Upper lobe of left lung (tissue), 6 donors: ENCODE results near the gene WIPI1. TPM values are rescaled to one million over a fixed set of nuclear protein-coding genes. Genes with fewer than 3 reads are reported as not detected.
A peak's percentile ranks its signal among the peaks of the same experiment; 100 is the strongest.
"Not testable (repeated sequence)": the region's sequence is repeated elsewhere in the genome, so short reads cannot be mapped to it uniquely, and the experiment has no call there.

Experiments used
- ATAC-seq, 2 donors: fragments of 200-7000 bp; cut with Tn5 transposase; one replicate each; pipeline ENCODE4 v1.9.1; 2022; ENCODE audit warnings: mild to moderate bottlenecking in 2 of 2, moderate library complexity in 2 of 2; ENCODE audit not compliant: low FRiP score in 2 of 2
- DNase-seq, 2 donors: peaks; one replicate each; pipeline ENCODE4 v3.0.0-alpha.2; 2019 to 2020
- H3K27ac ChIP-seq, 4 donors: fragments of 200-600 bp; sonication (generic); one replicate each; pipeline ENCODE4 v1.5.1; 2016 to 2019
- H3K27me3 ChIP-seq, 4 donors: fragments of 200-600 bp; sonication (generic); one replicate each; pipeline ENCODE4 v1.5.1; 2017 to 2019
- H3K36me3 ChIP-seq, 4 donors: fragments of 200-600 bp; sonication (generic); one replicate each; pipeline ENCODE4 v1.5.1; 2016 to 2019
- H3K4me1 ChIP-seq, 4 donors: fragments of 200-600 bp; sonication (generic); one replicate each; pipeline ENCODE4 v1.5.1; 2018 to 2019
- H3K4me3 ChIP-seq, 4 donors: fragments of 200-600 bp; sonication (generic); one replicate each; pipeline ENCODE4 v1.5.1; 2017 to 2019; ENCODE audit warnings: mild to moderate bottlenecking in 2 of 4, moderate library complexity in 1 of 4
- H3K9me3 ChIP-seq, 4 donors: fragments of 200-600 bp; sonication (generic); one replicate each; pipeline ENCODE4 v1.5.1; 2018 to 2019
- CTCF ChIP-seq, 6 experiments: fragments of 450-650 bp in 4 of 6; fragments of 200-600 bp in 2 of 6; sonication (generic) in 2 of 6; IDR thresholded peaks; one replicate each; pipeline ENCODE4 v1.5.1; 2016 to 2019; ENCODE audit warnings: antibody characterized with exemption in 6 of 6
- EP300 ChIP-seq, 4 donors: sonication (generic); formaldehyde crosslinking; IDR thresholded peaks; one replicate each; pipeline ENCODE4 v1.5.1; 2017; ENCODE audit warnings: antibody characterized with exemption in 4 of 4, control low read depth in 2 of 4
- POLR2A ChIP-seq, 4 donors: fragments of 450-650 bp; IDR thresholded peaks; one replicate each; pipeline ENCODE4 v1.5.1; 2016 to 2017; ENCODE audit warnings: antibody characterized with exemption in 4 of 4, mild to moderate bottlenecking in 2 of 4
- POLR2AphosphoS5 ChIP-seq, 2 donors: sonication (generic); formaldehyde crosslinking; IDR thresholded peaks; one replicate each; pipeline ENCODE4 v1.5.1; 2017; ENCODE audit warnings: antibody characterized with exemption in 2 of 2
- WGBS, 2 donors: methylation state at CpG; one replicate each; pipeline ENCODE4 v1.1.5; 2017 to 2018; 5-methylcytosine and 5-hydroxymethylcytosine counted together
- total RNA-seq, 6 donors: library from RNA; depleted of rRNA in 4 of 6; stranded (reverse); fragments of >200 nt in 4 of 6; gene quantifications; one replicate each; pipeline versions ENCODE4 v1.1.0 to v1.2.1, GENCODE V29; 2016 to 2021
- donor health status: DM: no; HTN: no; CAD: no; lungs with moderate emphysema.
- donor health status: DM: no; HTN: yes; CAD: no; lungs with severe emphysema.

The WIPI1 gene
- total RNA-seq, 6 donors from 2014 or later, result 34.7 to 151 (median 44.4) TPM

- H3K4me1 ChIP-seq, result peaks cover 17 to 20% (median 18%) of the 10 kb centered on the region in 4 donors
- peak overlapping the region in 2 of 4 donors; percentile 1 to 7 for H3K4me3 ChIP-seq
- H3K36me3 ChIP-seq, result no peaks in the 10 kb centered on the region
- no peaks in the 10 kb centered on the region for H3K9me3 ChIP-seq
- WGBS, 2 donors, result 15 to 36% methylated on average over 7 of the region's 7 CpGs
- no peaks in the 10 kb centered on the region for H3K27me3 ChIP-seq
- no peak for TF ChIP-seq EP300 (IDR thresholded peaks at IDR 0.05)
- no peak for TF ChIP-seq CTCF (IDR thresholded peaks at IDR 0.05)
- peak in 1 of 2 donors; percentile 60 for TF ChIP-seq POLR2AphosphoS5 (IDR thresholded peaks at IDR 0.05)
- H3K27ac ChIP-seq, result peak overlapping the region; percentile 71 to 85 (median 82)
- peak; percentile 27 to 66 for ATAC-seq
- peak in 1 of 2 donors; percentile 52 for DNase-seq
These were observed 41.4 kb upstream of the WIPI1 start for GRCh38 chr17:68498479-68499326.

GRCh38 chr17:68497885-68498319 is 40.6 kb upstream of the WIPI1 start:
- Histone ChIP-seq H3K4me1 (peaks cover 24 to 28% (median 25%) of the 10 kb centered on the region in 4 donors), H3K27me3 (no peaks in the 10 kb centered on the region), H3K9me3 (no peaks in the 10 kb centered on the region), H3K4me3 (peak overlapping the region in 2 of 4 donors; percentile 1 to 7), H3K36me3 (no peaks in the 10 kb centered on the region), H3K27ac (peak overlapping the region; percentile 71 to 85 (median 82))
- 0 to 3% methylated on average over 3 of the region's 3 CpGs for WGBS, 2 donors
- ATAC-seq, result peak; percentile 68 to 76
- no peak for TF ChIP-seq POLR2AphosphoS5 (IDR thresholded peaks at IDR 0.05)
- TF ChIP-seq EP300 (IDR thresholded peaks at IDR 0.05), result no peak
- TF ChIP-seq CTCF (IDR thresholded peaks at IDR 0.05), result no peak
- no peak for TF ChIP-seq POLR2A (IDR thresholded peaks at IDR 0.05)
- DNase-seq, result peak in 1 of 2 donors; percentile 79

GRCh38 chr17:68495081-68495480 is 37.8 kb upstream of the WIPI1 start:
- no peak overlapping the region for H3K4me3 ChIP-seq
- WGBS, 2 donors, result 94 to 96% methylated on average over 4 of the region's 4 CpGs
- DNase-seq (no peak), ATAC-seq (no peak)
- no peaks in the 10 kb centered on the region for H3K36me3 ChIP-seq
- H3K27ac ChIP-seq, result no peak overlapping the region
- H3K4me1 ChIP-seq, result peaks cover 42 to 55% (median 48%) of the 10 kb centered on the region in 4 donors
- TF ChIP-seq CTCF (IDR thresholded peaks at IDR 0.05) (no peak), POLR2A (IDR thresholded peaks at IDR 0.05) (no peak), POLR2AphosphoS5 (IDR thresholded peaks at IDR 0.05) (no peak), EP300 (IDR thresholded peaks at IDR 0.05) (no peak)
- no peaks in the 10 kb centered on the region for H3K9me3 ChIP-seq
- no peaks in the 10 kb centered on the region for H3K27me3 ChIP-seq

GRCh38 chr17:68492394-68493054 is 35.2 kb upstream of the WIPI1 start:
- Histone ChIP-seq H3K4me1 (peaks cover 25 to 43% (median 36%) of the 10 kb centered on the region in 4 donors), H3K27ac (peak overlapping the region; percentile 61 to 82 (median 76))
- TF ChIP-seq CTCF (IDR thresholded peaks at IDR 0.05), result peak in 1 of 6 experiments; percentile 8

More at GRCh38 chr17:68492394-68493054, 35.2 kb upstream of the WIPI1 start:
- H3K9me3 ChIP-seq, H3K27me3 ChIP-seq, H3K36me3 ChIP-seq: not testable (repeated sequence)
- 62 to 66% methylated on average over 8 of the region's 8 CpGs for WGBS, 2 donors
- DNase-seq (peak in 1 of 2 donors; percentile 42), ATAC-seq (peak in 1 of 2 donors; percentile 66)
- H3K4me3 ChIP-seq, result peak overlapping the region in 2 of 4 donors; percentile 0 to 24
